ENCODE measurements around the gene ARL13A. TPM values are rescaled to one million over a fixed set of nuclear protein-coding genes. Genes with fewer than 3 reads are reported as not detected.

ARL13A gene
- total and polyA plus RNA-seq, 7 donors = not detected

- DNase-seq = no peak
- TF ChIP-seq CTCF (IDR thresholded peaks at IDR 0.05) = no peak
- H3K27ac ChIP-seq = no peak overlapping the region
- H3K4me1 ChIP-seq = no peaks in the 10 kb centered on the region
- WGBS, 3 donors = 95 to 98% (median 97%) methylated on average over 9 to 10 of the region's 19 CpGs
- no peaks in the 10 kb centered on the region for H3K27me3 ChIP-seq (ENCODE audit: insufficient read depth in 3 of 3, low read length in 2 of 3)
- no peaks in the 10 kb centered on the region for H3K9me3 ChIP-seq
- ATAC-seq = no peak
- no peaks in the 10 kb centered on the region for H3K36me3 ChIP-seq (ENCODE audit: insufficient read depth in 1 of 2, low read depth in 1 of 2)
- H3K4me3 ChIP-seq = no peak overlapping the region
- intact Hi-C loops (cut with DNase I) = no loop called here
Observed at GRCh38 chrX:100973411-100973810, 3.9 kb downstream of the ARL13A start.

- no peak for ATAC-seq
- H3K4me1 ChIP-seq = no peaks in the 10 kb centered on the region
- no peak overlapping the region for H3K4me3 ChIP-seq
- no peak for TF ChIP-seq CTCF (IDR thresholded peaks at IDR 0.05)
- no peak for DNase-seq
- no peaks in the 10 kb centered on the region for H3K9me3 ChIP-seq
- intact Hi-C loops (cut with DNase I) = no loop called here
- no peak overlapping the region for H3K27ac ChIP-seq
- no peaks in the 10 kb centered on the region for H3K36me3 ChIP-seq (ENCODE audit: insufficient read depth in 1 of 2, low read depth in 1 of 2)
- no peaks in the 10 kb centered on the region for H3K27me3 ChIP-seq (ENCODE audit: insufficient read depth in 3 of 3, low read length in 2 of 3)
- 90 to 100% (median 95%) methylated on average over 3 of the region's 3 CpGs for WGBS, 3 donors
Observed at GRCh38 chrX:100975212-100975611, 5.7 kb downstream of the ARL13A start.

- WGBS, 3 donors = 84 to 95% (median 93%) methylated on average over 1 of the region's 1 CpG
- Histone ChIP-seq H3K4me1 (no peaks in the 10 kb centered on the region), H3K27me3 (ENCODE audit: insufficient read depth in 3 of 3, low read length in 2 of 3) (no peaks in the 10 kb centered on the region), H3K27ac (no peak overlapping the region), H3K9me3 (no peaks in the 10 kb centered on the region), H3K4me3 (no peak overlapping the region), H3K36me3 (ENCODE audit: insufficient read depth in 1 of 2, low read depth in 1 of 2) (no peaks in the 10 kb centered on the region)
- DNase-seq (no peak), ATAC-seq (no peak)
- intact Hi-C loops (cut with DNase I) = no loop called here
- no peak for TF ChIP-seq CTCF (IDR thresholded peaks at IDR 0.05)
Observed at GRCh38 chrX:100976211-100976610, 6.7 kb downstream of the ARL13A start.

GRCh38 chrX:100979881-100980607, 10.5 kb downstream of the ARL13A start:
- no peaks in the 10 kb centered on the region for H3K36me3 ChIP-seq (ENCODE audit: insufficient read depth in 1 of 2, low read depth in 1 of 2)
- 78 to 92% (median 90%) methylated on average over 3 of the region's 3 CpGs for WGBS, 3 donors
- TF ChIP-seq CTCF (IDR thresholded peaks at IDR 0.05) = no peak
- no peak overlapping the region for H3K27ac ChIP-seq
- H3K9me3 ChIP-seq = no peaks in the 10 kb centered on the region
- ATAC-seq (no peak), DNase-seq (no peak)
- no peaks in the 10 kb centered on the region for H3K4me1 ChIP-seq
- no peak overlapping the region for H3K4me3 ChIP-seq
- H3K27me3 ChIP-seq (ENCODE audit: insufficient read depth in 3 of 3, low read length in 2 of 3) = no peaks in the 10 kb centered on the region
- intact Hi-C loops (cut with DNase I) = no loop called here

Data from psoas muscle (tissue), 8 donors.